ENCODE data around the gene XAGE1A.
"Not testable (repeated sequence)": the region's sequence is repeated elsewhere in the genome, so short reads cannot be mapped to it uniquely, and the experiment has no call there.

Gene XAGE1A, protein sequence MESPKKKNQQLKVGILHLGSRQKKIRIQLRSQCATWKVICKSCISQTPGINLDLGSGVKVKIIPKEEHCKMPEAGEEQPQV

DNA sequence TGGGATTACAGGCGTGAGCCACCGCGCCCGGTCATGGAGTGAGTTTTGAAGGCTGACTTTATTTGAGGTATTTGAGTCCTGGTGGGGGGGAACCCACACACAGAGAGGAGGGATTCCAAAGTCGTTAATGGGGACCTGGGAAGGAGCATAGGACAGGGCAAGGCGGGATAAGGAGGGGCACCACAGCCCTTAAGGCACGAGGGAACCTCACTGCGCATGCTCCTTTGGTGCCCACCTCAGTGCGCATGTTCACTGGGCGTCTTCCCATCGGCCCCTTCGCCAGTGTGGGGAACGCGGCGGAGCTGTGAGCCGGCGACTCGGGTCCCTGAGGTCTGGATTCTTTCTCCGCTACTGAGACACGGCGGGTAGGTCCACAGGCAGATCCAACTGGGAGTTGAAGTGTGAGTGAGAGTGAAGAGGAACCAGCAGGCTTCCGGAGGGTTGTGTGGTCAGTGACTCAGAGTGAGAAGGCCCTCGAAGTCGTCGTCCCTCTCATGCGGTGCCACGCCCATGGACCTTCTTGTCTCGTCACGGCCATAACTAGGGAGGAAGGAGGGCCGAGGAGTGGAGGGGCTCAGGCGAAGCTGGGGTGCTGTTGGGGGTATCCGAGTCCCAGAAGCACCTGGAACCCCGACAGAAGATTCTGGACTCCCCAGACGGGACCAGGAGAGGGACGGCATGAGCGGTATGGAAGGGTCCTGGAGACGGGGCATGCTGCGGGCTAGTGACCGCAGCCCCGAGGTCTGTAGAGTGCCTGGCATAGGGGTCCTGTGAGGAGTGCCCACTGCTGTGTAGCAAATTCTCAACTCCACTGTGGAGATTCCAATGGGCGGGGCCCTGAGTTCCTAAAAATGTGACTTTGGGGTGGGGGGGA, at the start of gene XAGE1A:
TSS of gene XAGE1A (plus strand) at position 264 of the 874 bp plus-strand sequence. CDS start 1,554 bp downstream, outside the sequence.
- not testable (repeated sequence) for DNase-seq (ENCODE audit: low spot score)

DNA sequence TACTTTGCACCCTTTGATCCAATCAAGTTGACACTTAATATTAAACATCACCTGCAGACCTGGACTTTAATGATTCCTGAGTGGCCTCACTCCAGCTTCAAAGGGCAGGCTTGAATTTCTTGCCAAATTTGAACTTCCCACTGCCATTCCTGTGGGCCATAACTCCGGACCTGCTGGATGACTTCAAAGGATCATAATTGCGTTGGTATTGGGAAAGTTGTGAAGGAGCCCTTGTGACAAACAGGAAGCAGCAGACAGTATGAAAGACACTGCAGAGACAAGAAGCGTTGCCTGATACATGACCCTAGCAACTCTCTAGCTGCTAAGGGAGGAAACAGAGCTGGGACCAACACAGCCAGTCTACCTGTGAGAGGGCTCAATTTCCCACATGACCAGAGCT, 43.6 kb upstream of the XAGE1A start:
- DNase-seq (ENCODE audit: low spot score): not testable (repeated sequence)

DNA sequence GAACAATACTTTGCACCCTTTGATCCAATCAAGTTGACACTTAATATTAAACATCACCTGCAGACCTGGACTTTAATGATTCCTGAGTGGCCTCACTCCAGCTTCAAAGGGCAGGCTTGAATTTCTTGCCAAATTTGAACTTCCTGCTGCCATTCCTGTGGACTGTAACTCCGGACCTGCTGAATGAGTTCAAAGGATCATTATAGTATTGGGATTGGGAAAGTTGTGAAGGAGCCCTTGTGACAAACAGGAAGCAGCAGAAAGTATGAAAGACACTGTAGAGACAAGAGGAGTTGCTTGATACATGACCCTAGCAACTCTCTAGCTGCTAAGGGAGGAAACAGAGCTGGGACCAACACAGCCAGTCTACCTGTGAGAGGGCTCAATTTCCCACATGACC, 24.3 kb upstream of the XAGE1A start:
- not testable (repeated sequence) for DNase-seq (ENCODE audit: low spot score)

DNA sequence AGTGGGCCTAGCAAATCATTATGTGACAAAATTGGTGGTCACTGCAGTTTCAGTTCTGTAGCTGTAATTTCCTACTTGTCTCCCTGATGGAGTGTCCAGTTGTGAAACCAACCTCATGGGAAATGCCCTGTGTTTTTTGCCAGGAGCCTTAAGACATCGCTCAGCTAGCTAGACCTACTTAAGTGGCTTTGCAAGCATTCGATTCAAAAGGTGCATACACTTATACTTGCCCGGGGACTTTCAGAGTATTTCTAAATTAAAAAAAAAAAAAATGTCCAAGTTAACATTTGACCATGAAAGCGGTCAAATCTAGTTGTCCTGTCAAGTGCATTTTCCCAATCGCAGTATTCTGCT, 788 bp downstream of the XAGE1A start:
- DNase-seq (ENCODE audit: low spot score): not testable (repeated sequence)

DNA sequence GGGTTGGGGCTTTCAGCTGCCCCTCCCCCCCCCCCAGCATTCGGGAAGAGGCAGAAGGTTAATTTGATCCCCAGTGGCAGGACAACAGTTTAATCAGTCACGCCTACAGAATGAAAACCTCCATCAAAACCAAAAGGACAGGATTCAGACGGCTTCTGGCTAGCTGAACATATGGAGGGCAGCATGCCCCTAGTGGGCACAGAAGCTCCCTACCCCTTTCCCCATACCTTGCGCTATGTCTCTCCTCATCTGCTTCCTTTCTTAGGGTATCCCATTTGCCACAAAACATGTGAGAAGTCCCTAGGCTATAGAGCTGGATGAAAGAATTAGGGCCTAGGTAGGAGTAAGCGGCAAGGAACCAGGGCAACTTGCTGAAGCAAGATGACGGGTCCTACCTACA, 5.8 kb downstream of the XAGE1A start:
- not testable (repeated sequence) for DNase-seq (ENCODE audit: low spot score)

DNA sequence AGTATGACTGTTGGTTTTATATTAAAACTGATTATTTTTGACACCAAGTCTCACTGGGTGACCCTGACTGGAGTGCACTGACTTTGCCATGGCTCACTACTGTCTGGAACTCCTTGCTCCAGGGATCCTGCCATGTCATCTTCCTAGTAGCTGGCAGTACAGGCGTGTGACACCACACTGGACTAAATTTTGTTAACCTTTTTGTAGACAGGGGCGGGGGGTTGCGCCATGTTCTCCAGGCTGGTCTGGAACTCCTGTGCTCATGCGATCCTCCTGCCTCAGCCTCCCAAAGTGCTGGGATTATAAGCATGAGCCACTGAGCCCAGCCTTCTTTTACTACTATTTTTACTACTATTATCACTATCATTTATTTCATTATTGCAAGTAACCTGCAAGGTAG, 8.9 kb downstream of the XAGE1A start:
- no peak for DNase-seq (ENCODE audit: low spot score)

DNA sequence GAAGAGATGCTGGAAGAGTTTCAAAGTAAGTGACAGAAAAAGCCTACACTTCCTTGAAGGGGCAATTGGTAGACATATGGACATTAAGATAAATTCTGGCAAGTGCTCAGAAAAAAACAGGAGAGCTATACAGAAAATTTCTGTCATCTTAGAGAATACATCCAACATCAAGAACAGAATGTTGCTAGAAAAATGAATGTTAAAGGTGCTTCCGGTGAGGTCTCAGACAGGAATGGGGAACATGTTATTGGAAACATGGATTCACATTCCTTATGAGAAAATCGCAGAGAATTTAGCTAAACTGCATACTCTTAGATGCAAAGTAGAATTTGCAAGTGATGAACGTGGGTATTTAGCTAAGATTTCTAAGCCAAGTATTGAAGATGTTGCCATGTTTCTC, 11.7 kb downstream of the XAGE1A start:
- DNase-seq (ENCODE audit: low spot score): no peak

DNA sequence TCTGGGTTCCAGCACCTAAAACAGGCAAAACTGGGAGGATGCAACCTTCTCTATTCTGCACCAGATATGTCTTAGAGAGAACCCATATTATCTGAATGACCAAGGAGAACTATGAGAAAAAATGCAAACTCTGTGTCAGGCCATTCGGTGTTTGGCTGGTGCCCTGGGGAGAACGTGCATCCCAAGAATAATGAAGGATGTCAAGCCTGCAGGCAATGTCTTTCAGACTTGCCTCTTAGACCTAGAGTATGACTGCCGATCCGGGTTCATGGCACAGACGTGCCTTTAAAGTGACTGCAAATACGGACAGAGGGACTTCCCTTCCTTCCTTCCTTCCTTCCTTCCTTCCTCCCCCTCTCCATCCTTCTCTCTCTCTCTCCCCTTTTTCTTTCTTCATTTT, 14.3 kb downstream of the XAGE1A start:
- DNase-seq (ENCODE audit: low spot score): no peak

DNA sequence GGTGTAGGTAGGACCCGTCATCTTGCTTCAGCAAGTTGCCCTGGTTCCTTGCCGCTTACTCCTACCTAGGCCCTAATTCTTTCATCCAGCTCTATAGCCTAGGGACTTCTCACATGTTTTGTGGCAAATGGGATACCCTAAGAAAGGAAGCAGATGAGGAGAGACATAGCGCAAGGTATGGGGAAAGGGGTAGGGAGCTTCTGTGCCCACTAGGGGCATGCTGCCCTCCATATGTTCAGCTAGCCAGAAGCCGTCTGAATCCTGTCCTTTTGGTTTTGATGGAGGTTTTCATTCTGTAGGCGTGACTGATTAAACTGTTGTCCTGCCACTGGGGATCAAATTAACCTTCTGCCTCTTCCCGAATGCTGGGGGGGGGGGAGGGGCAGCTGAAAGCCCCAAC, 15.5 kb downstream of the XAGE1A start:
- not testable (repeated sequence) for DNase-seq (ENCODE audit: low spot score)

DNA sequence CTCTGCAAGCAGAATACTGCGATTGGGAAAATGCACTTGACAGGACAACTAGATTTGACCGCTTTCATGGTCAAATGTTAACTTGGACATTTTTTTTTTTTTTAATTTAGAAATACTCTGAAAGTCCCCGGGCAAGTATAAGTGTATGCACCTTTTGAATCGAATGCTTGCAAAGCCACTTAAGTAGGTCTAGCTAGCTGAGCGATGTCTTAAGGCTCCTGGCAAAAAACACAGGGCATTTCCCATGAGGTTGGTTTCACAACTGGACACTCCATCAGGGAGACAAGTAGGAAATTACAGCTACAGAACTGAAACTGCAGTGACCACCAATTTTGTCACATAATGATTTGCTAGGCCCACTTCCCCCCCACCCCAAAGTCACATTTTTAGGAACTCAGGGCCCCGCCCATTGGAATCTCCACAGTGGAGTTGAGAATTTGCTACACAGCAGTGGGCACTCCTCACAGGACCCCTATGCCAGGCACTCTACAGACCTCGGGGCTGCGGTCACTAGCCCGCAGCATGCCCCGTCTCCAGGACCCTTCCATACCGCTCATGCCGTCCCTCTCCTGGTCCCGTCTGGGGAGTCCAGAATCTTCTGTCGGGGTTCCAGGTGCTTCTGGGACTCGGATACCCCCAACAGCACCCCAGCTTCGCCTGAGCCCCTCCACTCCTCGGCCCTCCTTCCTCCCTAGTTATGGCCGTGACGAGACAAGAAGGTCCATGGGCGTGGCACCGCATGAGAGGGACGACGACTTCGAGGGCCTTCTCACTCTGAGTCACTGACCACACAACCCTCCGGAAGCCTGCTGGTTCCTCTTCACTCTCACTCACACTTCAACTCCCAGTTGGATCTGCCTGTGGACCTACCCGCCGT, 20.7 kb downstream of the XAGE1A start:
- not testable (repeated sequence) for DNase-seq (ENCODE audit: low spot score)

DNA sequence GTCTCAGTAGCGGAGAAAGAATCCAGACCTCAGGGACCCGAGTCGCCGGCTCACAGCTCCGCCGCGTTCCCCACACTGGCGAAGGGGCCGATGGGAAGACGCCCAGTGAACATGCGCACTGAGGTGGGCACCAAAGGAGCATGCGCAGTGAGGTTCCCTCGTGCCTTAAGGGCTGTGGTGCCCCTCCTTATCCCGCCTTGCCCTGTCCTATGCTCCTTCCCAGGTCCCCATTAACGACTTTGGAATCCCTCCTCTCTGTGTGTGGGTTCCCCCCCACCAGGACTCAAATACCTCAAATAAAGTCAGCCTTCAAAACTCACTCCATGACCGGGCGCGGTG, 21.3 kb downstream of the XAGE1A start, which contains the start of gene XAGE1B:
TSS of gene XAGE1B (minus strand) at position 77 of the 339 bp plus-strand sequence. CDS start 1,536 bp downstream, outside the sequence.
- DNase-seq (ENCODE audit: low spot score): not testable (repeated sequence)

DNA sequence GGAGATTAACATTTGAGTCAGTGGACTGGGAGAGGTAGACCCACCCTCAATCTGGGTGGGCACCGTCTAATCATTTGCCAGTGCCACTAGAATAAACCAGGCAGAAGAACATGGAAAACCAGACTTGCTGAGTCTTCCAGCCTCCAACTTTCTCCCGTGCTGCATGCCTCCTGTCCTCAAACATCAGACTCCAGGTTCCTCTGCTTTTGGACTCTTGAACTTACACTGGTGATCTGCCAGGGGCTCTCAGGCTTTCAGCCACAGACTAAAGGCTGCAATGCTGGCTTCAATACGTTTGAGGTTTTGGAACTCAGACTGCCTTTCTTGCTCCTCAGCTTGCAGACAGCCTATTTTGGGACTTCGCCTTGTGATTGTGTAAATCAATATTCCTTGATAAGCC, 45.4 kb downstream of the XAGE1A start:
- DNase-seq (ENCODE audit: low spot score): not testable (repeated sequence)

DNA sequence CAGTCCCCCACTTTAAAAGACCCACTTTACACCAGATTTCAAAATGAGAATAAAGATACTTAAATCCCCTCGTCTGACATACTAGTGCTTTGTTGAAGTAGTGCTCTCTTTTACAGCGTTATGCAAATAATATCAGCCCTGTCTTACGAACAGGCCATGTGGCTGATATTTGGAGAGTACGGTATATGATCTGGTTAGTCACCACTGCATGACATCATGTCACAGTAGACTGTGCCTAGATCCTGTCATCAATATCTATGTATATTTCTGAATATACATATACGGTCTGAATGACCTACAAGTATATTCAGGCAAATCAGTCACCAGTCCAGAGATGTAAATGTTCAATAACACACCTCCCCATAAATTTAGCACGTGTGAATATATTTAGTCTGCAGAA, 46.7 kb downstream of the XAGE1A start:
- no peak for DNase-seq (ENCODE audit: low spot score)

DNA sequence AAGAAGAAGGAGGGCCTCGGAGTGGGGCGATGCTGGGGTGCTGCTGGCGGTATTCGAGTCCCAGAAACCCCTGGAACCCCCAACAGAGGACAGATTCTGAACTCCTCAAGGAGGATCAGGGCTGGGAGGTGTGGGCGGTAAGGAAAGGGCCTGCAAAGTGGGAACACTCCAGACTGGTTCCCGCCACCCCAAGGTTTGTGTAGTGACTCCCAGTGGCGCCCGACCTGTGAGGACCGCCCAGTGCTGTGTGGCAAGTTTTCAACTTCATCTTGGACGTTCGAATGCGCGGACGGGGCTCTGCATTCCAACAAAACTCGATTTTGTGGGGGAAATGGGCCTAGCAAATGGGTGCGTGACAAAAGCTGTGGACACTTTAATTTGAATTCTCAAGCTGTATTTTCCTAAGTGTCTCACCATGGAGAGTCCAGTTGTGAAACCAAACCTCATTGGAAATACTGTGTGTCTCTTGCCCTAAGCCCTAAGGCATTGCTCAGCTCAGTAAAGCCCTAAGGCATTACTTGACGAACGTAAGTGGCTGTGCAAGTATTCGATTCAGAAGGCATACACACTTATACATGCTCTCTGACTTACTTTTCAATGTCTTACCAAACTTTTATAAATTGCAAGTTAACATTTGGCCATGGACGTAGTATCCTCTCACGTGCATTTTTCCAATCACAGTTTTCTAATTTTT, 48.7 kb downstream of the XAGE1A start:
- DNase-seq (ENCODE audit: low spot score): no peak

DNA sequence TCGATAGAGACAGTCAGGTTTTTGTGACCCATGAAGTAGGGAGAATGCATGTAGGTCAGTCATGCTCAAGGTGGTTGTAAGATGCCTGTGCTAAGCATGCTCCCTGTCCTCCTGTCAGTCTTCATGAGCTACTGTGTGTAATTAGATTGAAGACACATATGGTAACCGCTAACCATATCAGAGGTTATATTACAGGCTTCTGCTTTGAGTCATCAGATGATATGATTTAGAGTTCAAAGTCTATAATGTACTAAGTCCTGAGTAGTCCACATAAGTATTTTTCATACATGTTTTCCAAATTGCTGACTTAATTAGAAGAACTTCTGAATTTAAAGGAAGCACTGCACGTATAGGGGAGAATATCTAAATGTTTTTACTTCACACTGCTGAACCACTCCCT, 53.2 kb downstream of the XAGE1A start:
- not testable (repeated sequence) for DNase-seq (ENCODE audit: low spot score)

Data from iPS-NIHi11 (cell line).